HG03025 (cell line): Measurements from ENCODE around the gene LSR.

Experiments
- ATAC-seq: cut with Tn5 transposase; IDR thresholded peaks from one replicate; pipeline ENCODE4 v1.9.1; 2021; ENCODE audit warnings: mild to moderate bottlenecking, moderate library complexity; ENCODE audit not compliant: unreplicated experiment, low FRiP score

The LSR gene

DNA sequence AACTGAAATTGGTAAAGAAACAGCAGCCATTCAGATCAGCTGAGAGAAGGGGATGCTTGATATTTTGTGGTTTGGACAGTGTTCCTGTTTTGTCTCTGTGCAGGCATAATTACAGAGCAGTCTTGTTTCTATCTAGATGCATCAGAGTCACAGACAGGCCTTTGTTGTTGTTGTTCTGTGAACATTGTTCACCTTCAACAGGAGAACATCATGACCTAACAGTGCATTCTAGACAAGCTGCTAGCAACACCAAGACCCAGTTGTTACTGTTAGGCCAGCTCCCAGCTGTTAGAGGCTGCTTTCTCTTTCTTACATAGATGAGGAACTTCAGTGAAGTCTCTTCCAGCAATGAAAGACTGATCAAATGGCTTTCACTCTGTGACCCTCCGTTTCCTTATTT, 8.5 kb upstream of the LSR start:
- ATAC-seq: no peak

DNA sequence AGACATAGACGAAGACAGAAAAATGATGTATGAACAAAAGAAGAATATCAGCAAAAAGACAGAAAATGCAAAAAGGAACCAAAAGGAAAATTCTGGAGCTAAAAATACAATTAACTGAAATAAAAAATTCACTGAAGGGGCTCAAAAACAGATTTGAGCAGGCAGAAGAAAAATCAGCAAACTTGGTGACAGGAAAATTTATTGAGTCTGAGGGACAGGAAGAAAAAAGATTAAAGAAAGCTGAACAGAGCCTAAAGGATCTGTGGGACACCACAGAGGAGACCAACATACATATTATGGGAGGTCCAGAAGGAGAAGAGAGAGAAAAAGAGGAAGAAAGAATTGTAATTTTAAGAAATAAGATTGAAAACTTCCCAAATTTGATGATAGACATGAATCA, 7.4 kb upstream of the LSR start:
- ATAC-seq: no peak

DNA sequence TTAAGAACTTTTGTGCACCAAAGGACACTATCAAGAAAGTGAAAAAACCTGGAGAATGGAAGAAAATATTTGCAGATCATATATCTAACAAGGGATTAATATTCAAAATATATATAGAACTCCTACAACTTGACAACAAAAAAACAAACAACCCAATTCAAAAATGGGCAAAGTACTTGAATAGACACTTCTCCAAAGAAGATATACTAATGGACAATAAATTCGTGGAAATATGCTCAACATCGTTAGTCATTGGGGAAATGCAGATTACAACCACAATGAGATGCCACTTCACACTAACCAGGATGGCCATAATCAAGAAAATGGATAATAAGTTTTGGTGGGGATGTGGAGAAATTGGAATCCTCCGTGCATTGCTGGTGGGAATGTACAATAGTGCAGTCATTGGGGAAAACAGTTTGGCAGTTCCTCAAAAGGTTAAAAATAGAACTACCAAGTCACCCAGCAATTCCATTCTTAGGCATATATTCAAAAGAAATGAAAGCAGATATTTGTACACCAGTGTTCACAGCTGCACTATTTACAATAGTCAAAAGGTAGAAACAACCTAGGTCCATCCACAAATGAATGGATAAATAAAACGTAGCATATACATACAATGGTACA, 2.2 kb upstream of the LSR start:
- ATAC-seq: no peak

DNA sequence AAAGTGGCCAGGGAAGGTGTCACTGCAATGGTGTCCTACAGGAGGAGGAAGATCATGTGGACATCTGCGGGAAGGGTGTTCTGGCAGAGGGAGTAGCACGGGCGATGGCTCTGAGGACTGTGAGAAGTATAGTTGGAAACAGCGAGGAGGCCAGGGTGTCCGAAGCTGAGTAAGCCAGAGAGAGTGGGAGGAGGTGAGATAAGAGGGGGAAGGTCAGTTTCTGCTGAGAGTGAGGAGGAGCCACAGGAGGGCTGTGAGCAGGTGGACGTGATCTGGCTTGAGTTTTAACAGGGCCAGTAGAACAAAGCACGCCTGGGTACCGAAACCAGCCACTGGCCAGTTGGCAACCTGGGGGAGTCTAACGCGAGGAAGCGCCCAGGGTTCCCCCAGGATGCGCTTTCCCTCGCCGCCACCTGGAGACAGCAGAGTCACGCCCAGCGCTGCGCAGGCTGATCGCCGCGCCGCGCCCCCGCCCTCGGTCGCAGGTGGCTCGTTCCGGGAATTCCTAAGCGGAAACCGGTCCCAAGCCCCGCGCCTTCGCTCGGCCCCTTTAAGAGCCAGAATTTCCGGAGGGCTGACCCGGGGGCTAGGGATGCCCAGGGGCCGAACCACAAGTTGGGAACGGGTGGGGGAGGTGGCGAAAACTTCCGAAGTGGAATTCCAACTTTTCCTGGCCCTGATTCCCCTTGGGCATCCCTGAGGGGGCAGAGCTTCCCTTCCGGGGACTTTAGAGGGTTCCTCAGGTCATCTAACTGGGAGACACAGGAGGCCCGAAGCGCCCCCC, 1.1 kb upstream of the LSR start:
- peak; percentile 41 for ATAC-seq

DNA sequence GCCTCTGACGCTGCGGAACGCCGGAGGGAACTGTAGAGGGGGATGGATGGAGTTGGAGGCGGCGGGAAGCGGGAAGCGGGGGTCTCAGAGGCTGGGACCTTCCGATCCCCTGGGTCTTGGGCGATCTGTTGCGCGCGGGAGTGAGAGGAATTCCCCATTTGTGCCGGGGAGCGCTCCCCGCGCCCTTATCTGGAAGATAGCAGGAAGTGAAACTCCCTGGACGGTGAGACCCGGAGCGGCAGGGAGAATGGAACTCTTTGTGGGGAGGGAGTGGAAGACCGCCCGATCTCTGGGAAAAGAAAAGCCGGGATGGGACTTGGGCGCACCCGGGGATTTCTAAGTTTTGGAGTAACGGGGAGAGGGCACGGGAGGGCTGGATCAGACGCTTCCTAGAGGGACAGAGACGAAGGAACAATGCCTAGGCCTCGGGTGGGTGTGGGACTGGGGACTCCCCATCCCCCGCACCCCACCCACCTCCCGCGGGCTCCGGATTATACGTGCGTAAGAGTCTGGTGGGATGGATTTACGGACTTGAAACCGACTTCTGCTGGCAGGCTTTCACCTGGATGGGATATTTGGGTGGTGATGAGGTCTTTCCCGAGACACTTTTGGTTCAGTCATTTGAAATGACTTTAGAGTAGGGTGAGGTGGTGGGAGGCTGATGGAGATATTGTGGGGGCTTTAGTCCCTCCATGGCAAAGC, 495 bp downstream of the LSR start:
- ATAC-seq: no peak

DNA sequence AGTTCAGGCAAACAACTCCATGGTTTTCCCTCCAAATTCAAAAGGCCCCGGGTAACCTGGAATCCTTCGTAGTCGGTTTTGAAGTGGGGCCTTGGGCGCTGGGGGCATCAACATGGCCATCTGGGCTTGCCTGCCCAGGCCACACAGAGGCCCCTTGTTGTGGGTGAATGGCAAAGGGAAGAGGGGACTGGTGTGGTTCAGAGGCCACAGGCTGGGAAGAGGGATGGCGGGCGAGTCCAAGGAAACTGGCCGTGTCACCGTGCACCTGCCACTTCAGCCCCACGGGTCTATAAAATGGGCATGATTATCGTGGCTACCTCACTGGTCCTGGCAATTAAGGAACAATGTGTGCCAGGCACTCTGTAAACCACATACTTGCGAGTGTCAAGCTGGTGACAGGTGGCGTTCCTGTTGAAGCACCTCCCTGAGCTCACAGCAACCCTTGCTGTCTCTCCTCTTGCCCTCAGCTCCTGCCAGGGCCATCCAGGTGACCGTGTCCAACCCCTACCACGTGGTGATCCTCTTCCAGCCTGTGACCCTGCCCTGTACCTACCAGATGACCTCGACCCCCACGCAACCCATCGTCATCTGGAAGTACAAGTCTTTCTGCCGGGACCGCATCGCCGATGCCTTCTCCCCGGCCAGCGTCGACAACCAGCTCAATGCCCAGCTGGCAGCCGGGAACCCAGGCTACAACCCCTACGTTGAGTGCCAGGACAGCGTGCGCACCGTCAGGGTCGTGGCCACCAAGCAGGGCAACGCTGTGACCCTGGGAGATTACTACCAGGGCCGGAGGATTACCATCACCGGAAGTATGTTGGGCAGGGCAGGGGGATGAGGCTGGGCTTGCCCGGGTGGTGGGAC, 1.3 kb downstream of the LSR start:
- ATAC-seq: no peak

DNA sequence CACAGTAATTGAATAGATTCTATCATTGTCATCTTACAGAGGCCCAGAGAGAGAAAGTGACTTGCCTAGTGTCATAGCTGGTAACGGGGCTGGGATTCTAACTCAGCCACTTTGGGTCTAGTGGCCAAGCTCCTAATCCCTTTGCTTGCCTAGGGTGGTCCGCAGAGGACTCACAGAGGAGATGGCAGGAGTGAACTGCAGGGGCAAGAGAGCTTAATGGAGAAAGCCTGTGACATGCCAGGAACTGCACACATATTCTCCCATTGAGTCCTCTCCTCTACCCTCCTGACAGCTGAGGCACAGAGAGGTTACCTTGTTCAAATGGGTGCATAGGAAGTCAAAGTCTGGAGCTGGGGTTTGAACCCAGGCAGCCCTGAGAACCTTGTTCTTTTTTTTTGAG, 2.7 kb downstream of the LSR start:
- ATAC-seq: no peak

DNA sequence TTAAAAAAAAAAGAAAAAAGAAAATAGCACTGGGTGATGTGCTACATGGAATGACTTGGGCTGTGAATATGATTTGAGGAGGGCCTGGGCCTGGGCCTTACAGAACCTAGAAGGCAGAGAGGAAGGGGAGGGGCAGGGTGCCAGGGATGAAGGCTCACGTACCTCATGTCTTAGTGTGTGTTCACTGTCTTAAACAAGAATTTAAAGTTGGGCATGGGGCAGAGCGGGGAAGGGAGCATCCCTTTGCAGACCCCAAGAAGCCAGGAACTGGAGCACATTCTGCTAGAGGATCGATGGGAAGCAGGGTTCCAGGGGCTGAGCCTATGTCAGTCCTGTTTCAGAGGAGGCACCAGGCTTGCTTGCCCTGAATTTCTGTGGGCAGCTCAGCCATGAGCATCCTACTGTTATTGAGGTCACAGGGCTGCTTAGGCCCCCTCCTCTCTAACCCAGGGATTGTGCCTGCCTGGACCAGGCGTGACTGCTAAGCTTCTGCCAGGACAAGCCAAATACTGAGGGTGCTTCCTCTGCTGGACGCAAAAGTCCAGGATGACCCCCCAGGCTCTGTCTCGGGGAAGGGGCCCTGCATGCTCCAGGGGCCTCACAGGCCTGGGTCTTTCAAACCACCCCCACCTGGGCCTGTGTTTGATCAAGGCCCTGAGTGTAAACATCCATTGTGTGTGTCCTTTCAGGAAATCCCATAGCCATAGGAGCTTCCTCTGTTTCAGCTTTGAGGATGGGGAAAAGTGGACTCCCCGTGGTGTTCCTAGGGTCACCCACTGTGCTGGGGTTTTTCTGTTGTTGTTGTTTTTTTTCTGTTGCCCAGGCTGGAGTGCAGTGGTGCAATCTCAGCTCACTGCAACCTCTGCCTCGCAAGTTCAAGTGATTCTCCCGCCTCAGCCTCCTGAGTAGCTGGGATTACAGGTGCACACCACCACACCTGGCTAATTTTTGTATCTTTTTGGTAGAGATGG, 4.8 kb downstream of the LSR start:
- no peak for ATAC-seq

DNA sequence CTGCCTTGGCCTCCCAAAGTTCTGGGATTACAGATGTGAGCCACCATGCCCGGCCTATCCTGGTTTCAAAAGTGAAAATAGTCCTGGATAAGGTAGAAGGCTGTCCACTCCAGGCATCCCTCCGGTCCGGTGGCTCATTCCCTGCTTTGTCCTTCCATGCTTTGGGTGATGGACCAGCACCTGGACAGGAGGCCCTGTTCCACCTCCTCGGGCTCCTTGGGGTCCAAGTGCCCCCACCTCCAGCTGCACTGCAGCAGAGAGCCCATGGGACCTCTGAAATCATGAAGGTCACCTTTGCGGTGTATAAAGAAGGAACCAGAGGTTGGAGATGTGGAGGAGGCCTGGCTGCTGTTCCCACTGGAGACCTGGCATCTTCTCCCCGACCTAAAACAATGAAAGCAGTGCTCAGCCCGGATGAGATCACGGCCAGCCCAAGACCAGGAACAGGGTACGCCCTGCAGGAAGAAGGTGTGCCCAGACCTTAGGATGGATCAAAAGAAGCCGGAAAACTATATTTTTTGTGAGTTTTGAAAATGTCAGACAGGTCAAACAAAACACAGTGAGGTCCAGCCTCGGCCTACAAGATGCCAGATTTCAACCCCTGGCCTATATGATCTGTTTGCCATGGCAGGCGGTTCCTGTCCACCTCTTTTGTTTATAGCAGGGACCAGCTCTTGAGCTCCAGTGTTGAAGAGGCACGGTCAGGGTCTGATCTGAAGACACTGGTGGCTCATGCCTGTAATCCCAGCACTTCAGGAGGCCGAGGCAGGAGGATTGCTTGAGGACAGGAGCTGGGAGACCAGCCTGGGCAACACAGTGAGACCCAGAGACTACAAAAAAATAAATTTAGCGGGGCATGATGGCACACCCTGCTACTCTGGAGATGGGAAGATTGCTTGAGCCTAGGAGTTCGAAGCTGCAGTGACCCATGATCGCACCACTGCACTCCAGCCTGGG, 5.8 kb downstream of the LSR start:
- ATAC-seq: no peak

DNA sequence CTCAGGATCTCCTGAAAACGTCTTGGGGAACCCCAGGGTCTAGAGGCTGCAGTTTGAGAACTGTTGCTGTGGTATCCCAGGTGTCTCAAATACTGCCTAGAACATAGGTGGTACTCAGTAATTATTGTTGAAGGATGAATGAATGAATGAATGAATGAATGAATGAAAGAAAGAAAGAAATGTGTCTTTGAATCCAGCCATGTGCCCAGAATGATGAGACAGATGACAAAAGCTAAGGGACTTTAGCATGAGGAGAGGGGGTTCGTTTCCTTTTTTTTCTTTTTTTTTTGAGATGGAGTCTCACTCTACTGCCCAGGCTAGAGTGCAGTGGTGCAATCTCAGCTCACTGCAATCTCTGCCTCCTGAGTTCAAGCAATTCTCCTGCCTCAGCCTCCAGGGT, 7.8 kb downstream of the LSR start:
- ATAC-seq: no peak

DNA sequence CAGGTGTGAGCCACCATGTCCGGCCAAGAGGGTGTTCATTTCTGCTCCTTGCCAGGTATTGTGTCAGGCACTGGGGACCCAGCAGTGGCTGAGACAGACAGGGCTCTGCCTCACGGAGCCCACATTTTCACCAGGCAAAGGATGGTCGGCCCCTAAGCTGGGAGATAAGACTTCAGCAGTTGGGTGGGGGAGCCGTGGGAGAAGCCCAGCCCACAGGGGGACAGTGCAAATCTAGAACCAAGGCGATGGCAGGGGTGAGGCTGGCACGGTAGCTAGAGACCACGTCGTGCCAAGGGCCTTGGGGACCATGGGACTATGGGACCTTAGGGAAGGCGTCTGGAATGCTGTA, 8.3 kb downstream of the LSR start:
- ATAC-seq: no peak

DNA sequence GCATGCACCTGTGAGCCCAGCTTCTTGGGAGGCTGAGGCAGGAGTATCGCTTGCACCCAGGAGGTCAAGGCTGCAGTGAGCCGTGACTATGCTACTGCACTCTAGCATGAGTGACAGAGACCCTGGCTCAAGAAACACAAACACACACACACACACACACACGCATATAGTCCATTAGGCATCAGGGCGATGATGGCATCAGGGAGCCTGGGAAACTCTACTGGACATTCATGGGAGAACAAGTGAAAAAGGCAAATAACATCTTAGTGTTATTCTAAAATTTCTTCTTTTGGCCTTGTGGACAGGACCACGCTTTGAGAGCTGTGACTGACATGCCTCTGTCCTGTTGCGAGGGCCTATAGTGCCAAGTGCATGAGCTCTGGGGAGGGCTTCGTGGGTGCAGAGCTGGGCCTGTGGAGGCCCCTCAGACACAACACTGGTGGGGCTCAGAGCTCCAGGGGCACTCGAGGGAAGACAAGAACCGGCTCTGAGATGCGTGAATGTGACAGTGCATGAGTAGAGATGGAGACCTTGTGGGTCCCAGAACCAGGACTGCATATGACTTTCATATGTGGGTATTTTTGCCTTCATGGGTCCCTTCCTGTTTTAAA, 12.0 kb downstream of the LSR start:
- ATAC-seq: no peak

DNA sequence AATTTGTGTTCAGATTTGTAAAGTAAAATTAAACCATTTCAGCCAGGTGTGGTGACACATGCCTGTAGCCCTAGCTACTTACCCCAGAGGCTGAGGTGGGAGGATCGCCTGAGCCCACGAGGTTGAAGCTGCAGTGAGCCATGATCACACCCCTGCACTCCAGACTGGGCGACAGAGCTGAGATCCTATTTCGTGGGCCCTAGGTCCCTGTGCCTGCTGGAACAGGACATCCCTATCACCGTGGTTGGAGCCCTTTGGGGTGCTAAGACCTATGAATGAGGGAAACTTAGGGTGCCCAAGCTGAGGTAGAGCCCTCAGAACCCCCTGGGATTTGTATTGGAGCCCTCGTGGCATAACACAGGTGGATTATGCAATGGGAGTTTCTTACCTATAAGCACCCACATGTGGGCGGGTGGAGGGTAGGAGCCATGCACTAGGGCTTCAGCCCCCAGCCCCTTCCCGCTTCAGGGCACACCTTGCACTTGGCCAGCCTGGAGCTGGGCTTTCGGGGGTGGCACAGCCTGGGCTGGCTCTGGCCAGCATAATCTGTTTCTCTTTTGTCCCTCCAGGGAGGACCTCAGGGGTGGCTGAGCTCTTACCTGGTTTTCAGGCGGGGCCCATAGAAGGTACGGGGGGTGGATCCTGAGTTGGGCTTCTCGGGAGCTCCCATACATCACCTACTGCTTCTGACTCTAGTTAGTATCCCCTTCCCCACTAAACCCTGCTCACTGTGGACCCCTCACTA, 12.7 kb downstream of the LSR start:
- ATAC-seq: no peak

DNA sequence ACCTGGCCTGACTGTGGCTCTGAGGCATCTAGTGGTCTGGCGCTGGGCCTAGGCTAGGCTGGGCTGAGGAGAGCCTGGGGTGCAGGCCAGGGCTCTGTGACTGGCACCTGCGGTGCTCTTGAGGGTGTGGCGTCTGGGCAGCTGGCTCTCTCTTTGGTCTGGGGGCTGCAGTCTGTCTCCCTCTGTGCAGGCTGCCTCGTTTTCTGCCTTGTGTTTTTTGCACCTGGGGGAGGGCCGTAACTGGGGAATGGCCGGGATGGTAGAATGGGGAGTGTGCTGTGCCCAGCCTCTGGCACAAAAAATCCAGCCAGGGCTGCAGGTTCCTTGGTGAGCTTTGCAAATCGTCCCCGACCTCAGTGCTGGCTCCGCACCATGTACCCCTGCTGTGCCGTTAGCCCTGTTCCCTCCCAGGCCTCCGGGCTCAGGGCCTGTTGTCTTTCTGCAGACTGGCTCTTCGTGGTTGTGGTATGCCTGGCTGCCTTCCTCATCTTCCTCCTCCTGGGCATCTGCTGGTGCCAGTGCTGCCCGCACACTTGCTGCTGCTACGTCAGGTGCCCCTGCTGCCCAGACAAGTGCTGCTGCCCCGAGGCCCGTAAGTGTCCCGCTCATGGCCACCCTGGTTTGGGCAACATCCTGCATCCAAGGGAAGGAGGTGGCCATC, 13.4 kb downstream of the LSR start:
- ATAC-seq: no peak

DNA sequence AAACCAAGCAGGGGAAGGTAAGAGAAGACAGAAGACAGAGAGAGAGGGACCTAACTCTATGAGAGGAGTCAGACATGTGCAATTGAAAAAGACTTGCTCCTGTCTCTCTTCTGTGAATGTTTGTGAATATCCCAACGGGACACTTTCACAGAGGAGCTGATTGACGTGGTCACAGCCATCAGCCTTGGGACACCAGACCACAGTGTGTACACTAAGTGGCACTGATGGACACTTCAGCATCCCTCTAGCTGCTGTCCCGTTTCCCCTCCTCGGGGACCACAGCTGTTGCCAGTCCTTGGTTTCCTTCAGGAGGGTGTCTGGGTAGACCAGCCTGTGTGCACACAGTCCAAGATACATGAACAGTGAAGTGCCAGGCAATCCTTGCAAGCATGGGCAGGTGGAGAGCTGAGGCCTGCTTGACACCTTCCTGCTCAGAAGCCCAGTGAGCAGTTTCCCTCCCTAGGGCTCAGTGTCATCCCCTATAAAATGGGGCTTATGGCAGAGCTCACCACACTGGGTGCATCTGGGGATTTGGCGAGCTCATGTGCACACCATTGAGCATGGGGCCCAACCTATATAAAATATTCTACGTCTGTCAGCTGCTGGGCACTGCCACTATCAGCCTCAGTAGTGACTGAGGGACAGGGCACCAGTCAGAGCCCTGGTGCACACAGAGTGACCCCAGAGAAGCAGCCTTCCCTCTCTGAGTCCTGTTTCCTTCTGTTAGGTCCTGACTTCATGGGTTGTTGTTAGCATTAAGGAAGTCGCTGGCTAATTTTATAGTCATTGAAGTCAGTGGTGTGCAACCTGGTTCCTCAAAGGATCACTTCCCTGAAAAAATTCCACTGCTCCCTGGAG, 15.7 kb downstream of the LSR start:
- ATAC-seq: no peak
